DMS53 (cell line): ENCODE results near the gene S100A13.
"Not testable (repeated sequence)": the region's sequence is repeated elsewhere in the genome, so short reads cannot be mapped to it uniquely, and the experiment has no call there.

Source experiments
- DNase-seq: peaks from one replicate; lab custom pipeline; 2025; lab: John Stamatoyannopoulos, UW

S100A13 gene

GRCh38 chr1:153626904-153627714 is at the start of gene S100A13:
S100A13 (minus strand) TSS chr1:153627505; CDS start chr1:153626472, 1,033 bp downstream.
- DNase-seq = peak; percentile 94

GRCh38 chr1:153673511-153673910 is 46.2 kb upstream of the S100A13 start:
- DNase-seq = no peak

GRCh38 chr1:153671628-153672353 is 44.5 kb upstream of the S100A13 start:
- DNase-seq = peak; percentile 76

- DNase-seq = peak; percentile 99
Measured at GRCh38 chr1:153670859-153671627, 43.7 kb upstream of the S100A13 start, which contains the start of gene ILF2. ILF2 (minus strand) TSS chr1:153670993; CDS start chr1:153670922, 71 bp downstream.

- peak; percentile 55 for DNase-seq
Measured at GRCh38 chr1:153670257-153670858, 43.1 kb upstream of the S100A13 start.

GRCh38 chr1:153669606-153670005 is 42.3 kb upstream of the S100A13 start:
- DNase-seq = no peak

GRCh38 chr1:153668672-153669071 is 41.4 kb upstream of the S100A13 start:
- DNase-seq = not testable (repeated sequence)

- no peak for DNase-seq
Measured at GRCh38 chr1:153667439-153667838, 40.1 kb upstream of the S100A13 start.

- DNase-seq = no peak
Measured at GRCh38 chr1:153663211-153663610, 35.9 kb upstream of the S100A13 start.

GRCh38 chr1:153662269-153662668 is 35.0 kb upstream of the S100A13 start:
- DNase-seq = no peak

GRCh38 chr1:153661111-153661708 is 33.9 kb upstream of the S100A13 start:
- peak; percentile 48 for DNase-seq

- no peak for DNase-seq
Measured at GRCh38 chr1:153659656-153660055, 32.4 kb upstream of the S100A13 start.

- DNase-seq = peak; percentile 47
Measured at GRCh38 chr1:153659175-153659534, 31.9 kb upstream of the S100A13 start.

GRCh38 chr1:153658400-153659174 is 31.3 kb upstream of the S100A13 start, which contains the start of gene SNAPIN:
SNAPIN (plus strand) TSS chr1:153658703; CDS start chr1:153658744, 41 bp downstream.
- DNase-seq = peak; percentile 94

- DNase-seq = peak; percentile 96
Measured at GRCh38 chr1:153655333-153655732, 28.0 kb upstream of the S100A13 start.

- DNase-seq = peak; percentile 46
Measured at GRCh38 chr1:153652805-153653500, 25.6 kb upstream of the S100A13 start.

- peak; percentile 17 for DNase-seq
Measured at GRCh38 chr1:153651771-153652170, 24.5 kb upstream of the S100A13 start.

- peak; percentile 86 for DNase-seq
Measured at GRCh38 chr1:153649863-153650235, 22.5 kb upstream of the S100A13 start.

- peak; percentile 73 for DNase-seq
Measured at GRCh38 chr1:153649137-153649862, 22.0 kb upstream of the S100A13 start.
